ENCODE results near the gene SOX1.

The SOX1 gene

DNA sequence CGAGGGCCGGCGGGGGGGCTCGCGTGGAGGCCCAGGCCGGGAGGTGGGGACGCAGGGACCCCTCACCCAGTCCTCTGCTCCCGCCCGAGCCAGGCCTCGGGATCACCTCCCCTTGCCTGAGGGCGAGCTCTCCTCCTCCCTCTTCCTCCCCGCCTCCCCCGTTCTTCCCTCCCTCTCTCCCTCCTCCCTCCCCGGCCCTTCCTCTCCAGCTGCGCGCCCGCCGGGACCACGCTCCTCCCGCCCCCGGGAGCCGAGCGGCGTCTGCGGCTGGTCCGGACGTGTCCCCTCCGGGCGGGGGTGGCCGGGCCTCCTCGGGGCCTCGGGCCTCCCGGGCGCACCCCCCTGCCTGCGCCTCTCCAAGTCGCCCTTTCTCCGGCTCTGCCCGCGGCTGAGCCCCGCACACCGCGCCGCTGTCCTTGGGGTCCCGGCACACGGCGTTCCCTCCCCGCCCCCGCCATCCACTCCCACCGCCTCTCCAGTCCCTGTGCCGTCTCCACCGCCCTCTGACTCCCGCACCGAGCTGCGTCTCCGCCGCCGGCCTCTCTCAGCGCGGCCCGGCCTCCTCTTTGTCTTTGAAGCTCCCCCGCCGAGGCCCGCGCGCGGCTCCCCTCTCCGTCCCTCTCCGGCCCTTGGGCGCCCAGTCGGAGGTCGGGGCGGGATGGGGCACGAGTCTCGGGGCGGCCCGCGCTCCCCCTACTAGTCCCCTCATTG is 5.7 kb downstream of the SOX1 start:
- DNase-seq (ENCODE audit: low read depth in 2 of 2), result no peak

DNA sequence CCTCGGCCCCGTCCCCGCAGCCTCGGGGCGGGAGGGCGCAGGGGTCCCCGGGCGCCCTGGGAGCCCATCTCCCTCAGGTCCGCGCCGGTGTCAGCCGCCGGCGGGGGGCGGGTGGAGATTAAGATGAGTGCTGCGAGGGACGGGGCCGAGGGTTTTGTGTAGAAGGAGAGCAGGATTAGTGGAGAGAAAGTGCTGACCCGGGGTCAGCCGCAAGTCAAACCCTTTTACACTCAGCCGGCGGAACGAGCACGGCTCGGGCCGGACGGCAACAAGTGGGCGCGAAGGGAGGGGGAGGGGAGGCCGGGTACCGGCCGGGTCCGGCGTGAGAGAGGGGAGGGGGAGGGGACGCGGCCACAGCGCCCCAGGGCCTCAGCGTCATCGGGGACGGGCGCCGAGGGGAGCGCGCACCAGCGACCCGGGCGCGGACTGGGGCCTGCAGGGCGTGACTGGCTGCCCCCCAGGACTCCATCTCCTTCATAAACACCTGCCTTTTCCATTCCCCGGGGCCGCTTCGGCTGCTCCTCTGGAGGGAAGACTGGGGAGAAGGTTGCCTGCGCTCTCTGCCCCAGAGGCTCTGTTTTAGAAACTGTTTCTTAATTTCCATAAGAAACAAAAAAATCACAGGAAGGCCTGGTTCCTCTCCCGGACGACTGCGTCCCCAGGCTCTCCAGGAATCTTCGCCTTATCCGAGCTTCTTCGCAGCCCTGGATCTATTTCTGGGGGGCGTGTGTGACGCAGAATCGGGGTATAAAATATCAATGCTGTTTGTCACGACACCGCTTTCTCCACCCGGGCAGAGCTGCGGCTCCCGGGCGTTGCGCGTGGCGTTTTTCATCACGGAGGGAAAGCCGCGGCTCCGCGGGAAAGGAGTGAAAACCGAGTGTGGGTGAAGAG is 6.5 kb downstream of the SOX1 start:
- DNase-seq (ENCODE audit: low read depth in 2 of 2), result no peak

DNA sequence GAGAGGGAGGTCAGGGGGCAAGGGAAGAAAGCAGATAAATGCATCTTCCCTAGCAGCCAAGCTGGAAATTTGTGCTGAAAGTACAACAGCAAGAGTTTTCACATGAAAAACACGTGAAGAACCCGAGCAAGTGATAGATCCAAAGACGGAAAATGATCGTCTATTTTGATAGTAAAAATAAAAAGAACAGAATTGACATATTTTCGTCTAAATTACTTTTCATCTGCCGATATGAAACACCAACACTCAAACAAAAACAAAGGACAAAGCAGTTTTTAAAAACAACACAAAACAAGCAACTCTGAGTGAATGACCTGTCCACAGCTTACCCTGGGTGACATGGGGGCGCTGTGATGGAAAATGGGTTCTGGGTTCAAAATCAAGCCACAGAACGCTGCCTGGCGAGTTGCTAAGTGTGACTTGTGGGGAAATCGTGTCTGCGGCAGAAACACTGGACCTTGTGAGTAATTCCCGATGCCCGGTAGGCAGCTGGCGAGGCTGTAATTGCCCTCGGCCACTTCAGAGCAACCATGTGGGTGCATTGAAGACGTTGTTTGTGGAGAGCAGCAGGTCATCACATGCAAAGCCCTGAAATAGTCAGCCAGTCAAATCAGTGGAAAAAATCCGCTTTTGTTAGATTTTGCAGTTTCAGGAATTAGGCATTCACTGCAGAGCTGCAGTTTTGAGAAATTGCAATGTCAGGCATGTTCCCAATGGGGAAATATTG is 7.4 kb downstream of the SOX1 start:
- no peak for DNase-seq (ENCODE audit: low read depth in 2 of 2)

DNA sequence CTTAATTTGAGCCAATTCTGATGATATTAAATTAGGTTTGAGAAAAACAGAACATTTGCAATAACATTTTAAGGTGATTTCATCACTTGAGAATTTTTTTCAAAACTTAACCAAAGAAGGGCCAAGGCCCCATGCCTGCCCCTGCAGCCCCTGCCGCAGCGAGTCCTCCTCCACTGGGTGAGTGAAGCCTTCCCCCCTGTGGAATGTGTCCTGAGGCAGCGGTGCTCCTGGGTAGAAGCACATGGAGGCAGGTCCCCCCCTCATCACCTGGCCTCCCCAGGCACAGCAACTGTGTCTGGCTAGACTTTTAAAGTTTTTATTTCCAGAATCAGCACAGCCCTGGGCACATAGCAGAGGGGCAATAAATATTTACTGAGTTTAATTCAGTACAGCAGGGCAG is 10.8 kb downstream of the SOX1 start:
- no peak for DNase-seq (ENCODE audit: low read depth in 2 of 2)

DNA sequence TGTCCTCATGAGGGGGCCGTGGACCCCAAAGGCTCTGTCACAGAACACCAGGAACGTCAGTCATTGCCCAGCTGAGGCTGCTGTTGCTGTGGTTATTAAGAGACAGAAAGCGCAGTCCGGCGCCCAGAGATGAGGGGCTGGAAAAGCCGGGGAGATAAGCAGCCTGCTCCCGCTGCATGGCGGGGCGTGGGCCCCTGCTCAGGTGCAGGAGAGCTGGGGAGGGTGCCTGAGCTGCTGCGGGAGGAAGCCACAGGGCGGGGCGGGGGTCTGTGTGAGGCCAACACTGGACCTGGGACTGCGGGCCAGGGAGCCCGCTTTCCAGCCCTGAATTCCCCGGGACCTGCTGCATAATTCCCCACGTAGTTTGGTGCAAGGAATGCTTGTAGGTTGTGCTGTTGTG is 11.3 kb downstream of the SOX1 start:
- DNase-seq (ENCODE audit: low read depth in 2 of 2), result no peak

DNA sequence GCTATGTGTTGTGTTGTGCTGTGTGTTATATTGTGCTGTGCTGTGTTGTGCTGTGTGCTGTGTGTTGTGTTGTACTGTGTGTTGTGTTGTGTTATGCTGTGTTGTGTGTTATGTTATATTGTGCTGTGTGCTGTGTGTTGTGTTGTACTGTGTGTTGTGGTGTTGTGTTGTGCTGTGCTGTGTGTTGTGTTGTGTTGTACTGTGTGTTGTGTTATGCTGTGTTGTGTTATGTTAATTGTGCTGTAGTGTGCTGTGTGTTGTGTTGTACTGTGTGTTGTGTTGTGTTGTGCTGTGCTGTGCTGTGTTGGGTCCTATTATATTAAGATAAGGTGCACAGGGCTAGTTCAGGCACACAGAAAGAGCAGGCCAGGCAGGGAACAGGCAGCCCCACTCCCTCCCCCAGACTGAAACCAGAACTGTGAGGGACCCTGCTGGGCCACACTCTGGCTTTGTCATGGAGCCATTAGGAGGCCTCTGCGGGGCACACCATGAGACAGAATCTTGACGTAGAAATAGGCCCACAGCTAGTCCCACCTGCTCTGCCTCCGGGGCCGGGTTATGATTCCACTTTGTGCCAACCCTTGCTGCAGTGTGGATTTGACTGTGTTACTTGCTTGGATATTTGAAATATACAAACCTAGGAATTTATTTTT is 12.1 kb downstream of the SOX1 start:
- no peak for DNase-seq (ENCODE audit: low read depth in 2 of 2)

DNA sequence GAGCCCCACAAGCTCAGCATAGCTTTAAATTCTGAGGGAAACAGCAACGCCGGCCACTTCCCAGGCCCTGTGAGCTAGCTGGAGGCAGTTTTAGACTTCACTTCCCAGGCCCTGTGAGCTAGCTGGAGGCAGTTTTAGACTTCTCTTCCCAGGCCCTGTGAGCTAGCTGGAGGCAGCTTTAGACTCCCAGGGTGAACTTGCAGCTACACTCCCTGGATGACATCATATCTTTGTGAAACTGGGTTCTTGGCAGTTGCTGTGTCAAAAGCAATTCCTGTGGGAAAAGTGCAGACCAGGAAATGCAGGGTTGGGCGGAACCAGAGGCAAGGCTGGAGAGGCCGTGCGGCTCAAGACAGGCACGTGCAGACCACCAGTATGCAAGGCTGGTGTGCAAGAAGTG is 12.7 kb downstream of the SOX1 start:
- DNase-seq (ENCODE audit: low read depth in 2 of 2), result no peak

DNA sequence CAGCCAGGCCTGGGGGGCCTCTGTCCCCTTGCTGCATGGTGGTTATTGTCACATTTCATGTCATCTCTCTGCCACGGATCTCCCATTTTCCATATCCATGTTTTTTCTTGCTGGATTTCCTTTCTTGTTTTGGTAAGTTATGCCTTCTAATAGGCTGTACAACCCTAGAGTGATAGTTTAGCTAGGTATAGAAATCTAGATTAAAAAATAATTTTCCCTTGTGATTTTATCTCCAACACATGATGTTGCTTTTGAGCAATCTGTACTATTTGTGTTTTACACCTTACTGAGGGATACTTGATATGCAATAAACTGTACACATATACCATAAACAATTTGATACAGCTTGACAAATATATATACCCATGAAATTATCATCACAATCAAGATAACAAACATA is 17.0 kb downstream of the SOX1 start:
- DNase-seq (ENCODE audit: low read depth in 2 of 2), result no peak

DNA sequence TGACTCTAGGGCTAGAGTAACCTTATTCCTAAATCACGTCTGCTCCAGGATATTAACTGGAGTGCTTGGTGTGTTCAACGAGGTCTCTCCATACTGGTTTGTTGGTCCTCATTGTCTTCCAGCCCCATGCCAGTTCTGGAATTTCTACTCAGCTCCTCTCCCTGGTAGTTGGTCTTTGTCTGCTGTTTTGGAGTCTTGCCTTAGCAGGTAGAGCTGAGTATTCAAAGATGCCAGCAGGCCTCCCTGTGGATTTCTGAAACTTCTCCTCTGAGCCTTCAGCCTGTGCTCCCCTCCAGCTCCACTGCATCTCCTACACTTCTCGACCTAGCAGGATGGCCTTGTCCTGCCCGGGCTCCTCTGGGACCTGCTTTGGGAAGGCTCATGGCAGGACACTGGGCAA is 25.5 kb downstream of the SOX1 start:
- no peak for DNase-seq (ENCODE audit: low read depth in 2 of 2)

DNA sequence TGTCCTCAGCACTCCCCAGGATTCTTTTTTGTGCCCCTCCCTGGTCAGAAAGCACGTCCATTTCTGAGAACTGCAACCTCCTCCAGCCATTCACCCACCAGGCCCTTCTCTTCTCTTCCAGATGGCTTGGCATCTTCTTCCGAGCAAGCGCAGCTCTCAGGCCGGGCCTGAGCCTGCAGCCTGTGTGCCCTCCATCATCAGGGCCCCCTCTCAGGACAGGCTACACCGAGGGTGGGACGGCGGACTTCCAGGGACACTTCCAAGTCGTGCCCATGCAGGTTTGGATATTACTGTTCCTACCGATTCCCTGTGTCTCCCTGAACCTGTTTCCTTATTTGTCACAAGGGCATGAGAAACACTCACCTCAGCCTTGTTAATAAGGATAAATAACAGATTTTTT is 28.4 kb downstream of the SOX1 start:
- DNase-seq (ENCODE audit: low read depth in 2 of 2), result no peak

DNA sequence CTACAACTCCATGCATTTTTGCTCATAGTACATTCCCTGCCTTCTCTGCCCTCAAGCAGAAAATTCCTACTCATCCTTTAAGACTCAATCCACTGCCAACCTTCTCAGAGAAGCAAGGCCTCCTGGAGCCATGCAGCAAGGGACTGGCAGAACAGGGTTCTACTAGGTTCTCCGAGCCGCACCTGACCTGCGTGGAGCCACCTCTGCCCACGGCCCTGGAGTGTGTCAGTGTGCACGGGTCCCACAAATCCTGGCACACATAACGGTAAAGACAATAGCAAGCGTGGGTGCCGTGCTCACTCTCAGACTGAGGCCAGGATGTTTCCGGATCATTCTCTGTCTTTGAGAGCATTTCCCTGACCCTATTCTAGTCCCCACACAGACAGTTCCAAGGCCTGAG is 30.0 kb downstream of the SOX1 start:
- no peak for DNase-seq (ENCODE audit: low read depth in 2 of 2)

DNA sequence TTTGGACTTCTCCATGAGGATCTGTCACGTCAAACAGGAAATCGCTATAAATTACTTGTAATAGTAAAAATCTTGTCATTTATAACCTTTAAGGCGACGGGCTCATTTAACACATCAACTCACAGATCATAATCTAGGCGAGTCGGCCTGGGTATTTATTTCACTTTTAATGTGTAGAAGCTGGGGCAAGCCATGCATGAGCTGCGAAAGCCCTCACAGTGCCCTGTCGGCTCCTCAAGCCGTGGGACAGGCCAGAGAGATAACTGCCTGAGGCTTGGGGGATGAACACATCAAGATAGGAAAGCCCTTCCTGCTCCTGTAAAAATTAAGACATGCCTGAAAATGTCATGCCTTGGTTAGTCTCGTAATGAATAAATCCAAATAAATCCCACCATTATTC is 30.8 kb downstream of the SOX1 start:
- DNase-seq (ENCODE audit: low read depth in 2 of 2), result no peak

DNA sequence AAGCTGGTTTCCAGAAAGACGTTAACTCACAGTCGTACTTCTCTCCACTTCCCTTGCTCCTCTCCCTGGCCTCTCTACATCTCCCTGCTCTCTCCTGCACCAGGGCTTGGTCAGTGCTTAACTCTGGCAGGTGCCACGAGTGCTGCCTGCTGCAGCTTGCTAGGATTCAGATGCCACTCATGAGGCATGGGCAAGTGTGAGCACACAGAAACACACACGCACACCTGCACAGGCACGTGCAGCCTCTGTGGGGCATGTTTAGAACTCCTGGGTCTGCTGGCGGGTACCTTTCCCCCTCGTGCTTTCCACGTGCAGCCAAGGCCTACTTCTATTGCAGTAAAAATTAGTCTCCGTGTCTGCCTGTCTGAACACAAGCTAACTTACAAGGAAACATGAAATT is 31.8 kb downstream of the SOX1 start:
- no peak for DNase-seq (ENCODE audit: low read depth in 2 of 2)

DNA sequence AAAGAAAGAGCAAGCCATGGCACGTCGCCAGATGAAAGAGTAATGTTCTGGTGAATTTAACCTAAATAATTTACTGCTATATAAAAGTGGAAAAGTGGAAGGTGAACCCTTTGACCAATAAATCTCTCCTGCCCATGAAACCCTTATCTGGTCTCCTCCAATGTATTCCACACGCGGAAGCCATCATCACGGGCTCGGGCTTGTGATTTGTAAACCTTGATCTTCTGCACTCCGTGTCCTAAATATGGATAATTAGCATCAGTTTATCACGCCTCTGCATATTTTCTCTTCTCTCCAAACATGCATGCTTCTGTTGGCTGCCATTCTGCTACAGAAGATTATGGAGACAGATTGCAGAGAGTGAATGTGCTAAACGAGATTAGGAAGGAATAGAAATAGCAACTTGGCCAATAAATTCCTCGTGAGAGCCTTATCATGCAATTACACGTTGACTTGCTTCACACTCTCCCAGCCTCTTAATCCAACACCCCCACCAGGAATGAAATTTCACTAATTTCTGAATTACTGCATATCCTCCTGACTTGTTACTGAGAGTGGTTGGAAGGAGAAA is 34.5 kb downstream of the SOX1 start:
- no peak for DNase-seq (ENCODE audit: low read depth in 2 of 2)

DNA sequence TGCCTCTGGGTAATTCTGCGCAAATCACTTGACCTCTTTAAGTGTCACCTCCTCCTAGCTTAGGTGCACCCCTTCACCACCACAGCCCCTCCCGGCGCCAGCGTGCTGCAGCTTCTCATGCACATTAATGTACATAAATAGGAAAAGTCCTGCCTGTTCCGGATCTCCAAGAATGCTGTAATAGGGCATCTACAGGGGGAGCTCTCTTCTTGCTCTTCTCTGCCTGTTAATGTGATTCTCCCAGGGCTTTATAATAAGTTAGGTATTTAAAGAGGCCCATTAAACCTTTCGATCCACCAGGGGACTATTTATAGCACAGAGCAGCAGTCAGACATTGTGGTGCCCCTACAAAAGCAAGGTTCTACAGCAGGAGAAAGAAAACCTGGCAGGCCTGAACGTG is 35.3 kb downstream of the SOX1 start:
- no peak for DNase-seq (ENCODE audit: low read depth in 2 of 2)

DNA sequence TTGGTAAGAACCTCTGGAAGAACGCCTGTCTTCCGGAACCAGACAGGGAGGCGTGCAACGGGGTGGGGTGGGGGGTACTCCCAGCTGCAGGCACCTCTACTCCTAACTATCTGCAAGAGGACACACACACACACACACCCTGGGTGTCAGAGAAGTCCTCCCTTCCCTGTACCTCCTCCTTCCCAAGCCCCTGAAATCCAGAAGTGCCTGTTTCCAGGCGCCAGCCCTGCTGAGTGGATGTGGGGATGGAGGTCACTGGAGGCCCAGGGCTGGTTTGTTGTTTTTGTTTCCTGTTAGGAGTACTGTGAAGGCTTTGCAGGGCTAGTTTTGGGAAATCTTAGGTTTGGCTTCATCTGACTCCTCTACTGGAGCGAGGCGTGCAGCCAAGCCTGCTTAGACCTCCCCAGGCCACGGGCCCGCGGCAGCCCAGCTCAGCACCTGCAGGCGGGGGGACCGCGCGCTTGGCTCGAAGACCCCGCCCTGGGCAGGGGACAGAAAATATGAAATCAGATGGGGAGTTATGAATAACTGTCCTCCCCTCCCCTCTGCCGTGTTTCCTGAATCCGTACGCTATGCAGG is 36.4 kb downstream of the SOX1 start:
- no peak for DNase-seq (ENCODE audit: low read depth in 2 of 2)

DNA sequence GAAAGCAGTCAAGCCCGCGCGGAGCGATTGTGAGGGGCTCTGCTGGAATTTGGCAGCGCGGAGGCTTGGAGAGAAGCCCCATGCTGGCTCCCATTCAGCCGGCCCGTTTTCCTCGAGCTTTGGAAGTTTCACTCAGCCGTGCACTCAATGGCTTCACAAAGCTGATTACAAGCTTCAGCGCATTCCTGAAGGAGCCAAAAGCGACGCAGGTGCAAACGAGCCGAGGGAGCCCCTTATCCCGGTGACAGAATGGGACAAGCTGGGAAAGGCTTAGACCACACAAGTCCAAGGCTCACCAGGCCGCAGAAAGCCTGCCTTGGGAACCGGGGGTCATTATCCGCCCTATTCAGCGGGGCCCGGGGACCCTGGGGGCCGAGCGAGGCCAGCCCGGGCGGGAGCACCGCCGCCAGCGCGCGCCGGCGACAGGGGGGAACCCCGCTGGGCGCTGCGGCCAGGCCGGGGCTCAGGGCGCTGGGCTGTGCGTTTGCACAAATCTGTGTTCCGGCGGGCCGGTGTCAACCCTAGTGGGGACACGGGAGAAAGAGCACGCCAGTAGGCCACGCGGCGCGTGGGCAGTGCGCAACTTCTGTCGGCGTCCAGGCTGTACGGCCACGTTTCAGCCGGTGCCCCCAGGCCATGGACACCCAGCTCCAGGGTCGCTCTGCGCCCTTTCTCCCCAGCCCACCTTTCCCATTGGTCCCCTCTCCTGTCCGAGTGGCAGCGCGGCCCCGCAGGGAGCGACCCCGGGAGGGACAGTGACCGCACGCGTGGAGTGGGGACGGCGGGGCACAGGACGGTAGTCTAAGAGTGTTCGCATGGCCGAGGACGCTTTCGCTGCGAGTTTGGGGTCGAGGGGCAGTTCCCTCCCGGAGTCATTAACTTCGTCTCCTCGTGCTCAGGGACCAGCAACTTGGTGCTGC is 37.3 kb downstream of the SOX1 start:
- no peak for DNase-seq (ENCODE audit: low read depth in 2 of 2)

DNA sequence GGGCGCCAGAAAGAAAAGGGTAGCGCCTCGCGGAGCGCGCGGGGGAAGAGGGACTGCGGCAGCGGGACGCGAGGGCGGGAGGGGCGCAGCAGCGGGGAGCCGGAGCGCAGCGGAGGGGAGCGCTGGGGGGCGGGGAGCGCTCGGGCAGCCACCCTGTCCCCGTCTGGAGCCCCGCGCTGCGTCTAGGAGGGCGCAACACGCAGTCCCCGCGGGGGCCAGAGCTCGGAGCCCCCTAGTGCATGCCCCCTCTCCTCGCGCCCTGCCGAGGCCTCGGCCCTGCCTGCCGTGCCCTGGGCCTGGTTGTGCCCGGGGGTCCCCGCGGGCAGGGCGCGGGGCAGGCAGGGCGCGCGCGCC is 37.9 kb downstream of the SOX1 start:
- DNase-seq (ENCODE audit: low read depth in 2 of 2), result no peak

DNA sequence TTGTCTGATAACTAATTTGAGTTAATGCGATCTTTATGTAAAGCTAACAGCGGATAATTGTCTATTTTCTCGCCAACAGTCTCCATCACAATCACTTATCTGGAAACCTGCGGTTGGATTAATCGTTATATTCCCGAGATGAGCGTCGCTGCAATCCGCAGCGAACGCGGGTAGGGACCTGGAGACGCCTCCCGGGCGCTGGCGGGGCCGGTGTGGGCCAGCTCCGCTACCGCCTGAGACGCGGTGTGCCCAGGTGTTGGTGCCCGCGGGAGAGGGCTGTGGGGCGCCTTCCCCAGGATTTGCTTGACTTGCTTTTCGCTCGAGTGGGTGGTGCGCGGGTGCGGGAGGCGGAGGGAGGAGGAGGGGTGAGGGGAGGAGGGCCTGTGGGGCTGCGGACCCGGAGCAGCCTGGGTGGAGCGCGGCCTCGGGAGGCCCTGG is 38.3 kb downstream of the SOX1 start:
- DNase-seq (ENCODE audit: low read depth in 2 of 2), result no peak

DNA sequence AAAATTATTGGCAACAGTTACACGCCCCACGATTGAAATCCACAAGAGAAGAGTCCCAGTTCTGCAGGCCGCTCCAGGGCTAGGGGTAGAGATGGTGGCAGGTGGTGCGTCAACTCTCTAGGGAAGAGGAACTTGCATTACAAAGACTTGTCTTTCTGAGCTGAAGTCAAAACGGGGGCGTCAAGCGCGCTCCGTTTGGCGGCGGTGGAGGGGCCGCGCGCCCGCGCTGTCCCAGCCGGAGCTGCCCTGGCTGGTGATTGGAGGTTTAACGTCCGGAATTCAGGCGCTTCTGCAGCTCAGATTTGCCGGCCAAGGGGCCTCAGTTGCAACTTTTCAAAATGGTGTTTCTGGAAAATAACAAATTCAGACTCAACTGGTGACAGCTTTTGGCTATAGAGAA is 38.9 kb downstream of the SOX1 start:
- no peak for DNase-seq (ENCODE audit: low read depth in 2 of 2)
